ENCODE data around the gene TREX2. TPM values are rescaled to one million over a fixed set of nuclear protein-coding genes. Genes with fewer than 3 reads are reported as not detected.

The TREX2 gene
- total and polyA plus RNA-seq, 10 of the 15 experiments (the other 5 are each of a cell fraction or from before 2014, with no cell fraction given), result 0.09 to 0.97 (median 0.60) TPM; not detected in 3

DNA sequence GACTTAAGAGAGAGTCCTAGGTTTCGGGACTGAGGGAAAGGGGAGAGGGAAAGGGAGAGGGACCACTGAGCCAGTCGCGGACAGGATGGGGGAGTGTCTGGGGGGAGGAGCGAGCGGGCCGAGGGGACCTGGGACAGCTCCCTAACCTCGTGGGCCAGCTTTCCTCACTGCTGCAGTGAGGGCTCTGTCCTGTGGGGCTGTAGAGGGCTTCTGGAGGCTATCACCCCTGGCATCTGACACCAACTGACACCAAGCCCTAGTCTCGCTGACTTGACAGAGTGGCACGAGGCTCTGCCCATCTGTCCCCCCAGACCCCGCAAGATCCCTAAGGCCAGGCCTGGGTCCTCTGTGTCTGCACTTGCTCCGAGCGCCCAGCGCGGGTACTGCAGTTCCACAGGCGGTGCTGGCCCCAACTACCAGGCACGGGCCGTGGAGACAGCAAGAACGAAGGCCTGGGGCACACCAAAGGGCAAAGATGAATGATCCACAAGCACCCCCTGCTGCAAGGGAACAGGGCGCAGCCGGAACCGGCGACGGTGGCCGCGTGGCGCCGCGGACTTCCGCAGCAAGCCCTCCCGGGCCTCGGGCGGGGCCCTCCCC is 24.1 kb upstream of the TREX2 start:
- no peaks in the 10 kb centered on the region for H3K27me3 ChIP-seq (replicated peaks in 1 of 2; ENCODE audit: control insufficient read depth in 2 of 2, insufficient read depth in 2 of 2, low read length in 1 of 2)
- POLR2A ChIA-PET, result no interaction called here
- H3K9ac ChIP-seq (ENCODE audit: control insufficient read depth, insufficient read depth, low read length), result peak overlapping the region; percentile 47
- peak overlapping the region; percentile 87 for H3K4me3 ChIP-seq
- H4K20me1 ChIP-seq (ENCODE audit: control insufficient read depth, insufficient read depth), result no peaks in the 10 kb centered on the region
- H3K4me1 ChIP-seq (ENCODE audit: control insufficient read depth, insufficient read depth, low read length), result no peaks in the 10 kb centered on the region
- RAD21 ChIA-PET (ENCODE audit: unreplicated experiment), result no interaction called here
- 20% methylated on average over 18 of the region's 32 CpGs for WGBS (ENCODE audit: insufficient coverage, insufficient replicate concordance, low lambda C conversion rate, missing lambda C conversion rate)
- intact Hi-C loops (cut with micrococcal nuclease; ENCODE audit: unreplicated experiment), result loop anchor here (2.0 kb wide), 1 partner anchor 37 kb away; no protein-coding TSS in a partner anchor
- H3K9me3 ChIP-seq (replicated peaks; ENCODE audit: control insufficient read depth, insufficient read depth, low read length), result no peaks in the 10 kb centered on the region
- FAIRE-seq (no peak), ATAC-seq (peak; percentile 65), DNase-seq (ENCODE audit: low read depth, low spot score) (no peak)
- SMC1A ChIA-PET (ENCODE audit: uncharacterized antibody, unreplicated experiment), result interaction anchor here (1.3 kb wide), 1 partner anchor 69 kb away, joined by 3 read pairs; no protein-coding TSS in a partner anchor
- TSS peak; percentile 63 for BruUV-seq (replicated peaks)
- H3K27ac ChIP-seq (ENCODE audit: control insufficient read depth, insufficient read depth), result peak overlapping the region; percentile 31; the same call in 1 of the 2 replicates
- CTCF ChIA-PET, result interaction anchor here (0.6 to 2.3 kb wide), 4 partner anchors 37 to 528 kb away, joined by 3 to 7 read pairs (median 4); no protein-coding TSS in a partner anchor
- H3K79me2 ChIP-seq (ENCODE audit: control insufficient read depth, insufficient read depth, low read length), result peaks cover 6% of the 10 kb centered on the region
- H3K36me3 ChIP-seq (ENCODE audit: control insufficient read depth in 2 of 2, insufficient read depth in 2 of 2, low read length in 1 of 2), result no peaks in the 10 kb centered on the region; a peak in 2 of 4 replicates
- peak overlapping the region; percentile 72 for H3K4me2 ChIP-seq (ENCODE audit: control insufficient read depth, insufficient read depth)
- peak overlapping the region; percentile 63 for H2AFZ ChIP-seq (ENCODE audit: control insufficient read depth, low read depth, low read length)
- in situ Hi-C loops (cut with MboI), result no loop called here
- TF ChIP-seq CREB1 (IDR thresholded peaks at IDR 0.05; ENCODE audit: low read depth) (no peak), YY1 (IDR thresholded peaks at IDR 0.05; ENCODE audit: low read depth, low read length) (no peak), CHD1 (IDR thresholded peaks at IDR 0.05; ENCODE audit: low read depth, low read length) (no peak), RAD51 (IDR thresholded peaks at IDR 0.05) (no peak), POU2F2 (IDR thresholded peaks at IDR 0.05; ENCODE audit: borderline replicate concordance, low read depth, low read length) (no peak), DPF2 (IDR thresholded peaks at IDR 0.05) (no peak), MTA2 (IDR thresholded peaks at IDR 0.05; ENCODE audit: low read depth) (no peak), BACH1 (IDR thresholded peaks at IDR 0.05; ENCODE audit: borderline replicate concordance) (no peak), ZNF207 (IDR thresholded peaks at IDR 0.05; ENCODE audit: borderline replicate concordance) (no peak), BCL11A (IDR thresholded peaks at IDR 0.05; ENCODE audit: low read depth, low read length) (no peak), RB1 (IDR thresholded peaks at IDR 0.05; ENCODE audit: borderline replicate concordance) (no peak), TCF7 (IDR thresholded peaks at IDR 0.05; ENCODE audit: borderline replicate concordance) (no peak), NBN (IDR thresholded peaks at IDR 0.05) (no peak)
- TF ChIP-seq, protein P1, sequence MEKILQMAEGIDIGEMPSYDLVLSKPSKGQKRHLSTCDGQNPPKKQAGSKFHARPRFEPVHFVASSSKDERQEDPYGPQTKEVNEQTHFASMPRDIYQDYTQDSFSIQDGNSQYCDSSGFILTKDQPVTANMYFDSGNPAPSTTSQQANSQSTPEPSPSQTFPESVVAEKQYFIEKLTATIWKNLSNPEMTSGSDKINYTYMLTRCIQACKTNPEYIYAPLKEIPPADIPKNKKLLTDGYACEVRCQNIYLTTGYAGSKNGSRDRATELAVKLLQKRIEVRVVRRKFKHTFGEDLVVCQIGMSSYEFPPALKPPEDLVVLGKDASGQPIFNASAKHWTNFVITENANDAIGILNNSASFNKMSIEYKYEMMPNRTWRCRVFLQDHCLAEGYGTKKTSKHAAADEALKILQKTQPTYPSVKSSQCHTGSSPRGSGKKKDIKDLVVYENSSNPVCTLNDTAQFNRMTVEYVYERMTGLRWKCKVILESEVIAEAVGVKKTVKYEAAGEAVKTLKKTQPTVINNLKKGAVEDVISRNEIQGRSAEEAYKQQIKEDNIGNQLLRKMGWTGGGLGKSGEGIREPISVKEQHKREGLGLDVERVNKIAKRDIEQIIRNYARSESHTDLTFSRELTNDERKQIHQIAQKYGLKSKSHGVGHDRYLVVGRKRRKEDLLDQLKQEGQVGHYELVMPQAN (conservative IDR thresholded peaks at IDR 0.05), result peak; percentile 78; the same call in 1 of the 2 replicates
- TF ChIP-seq, protein P2, sequence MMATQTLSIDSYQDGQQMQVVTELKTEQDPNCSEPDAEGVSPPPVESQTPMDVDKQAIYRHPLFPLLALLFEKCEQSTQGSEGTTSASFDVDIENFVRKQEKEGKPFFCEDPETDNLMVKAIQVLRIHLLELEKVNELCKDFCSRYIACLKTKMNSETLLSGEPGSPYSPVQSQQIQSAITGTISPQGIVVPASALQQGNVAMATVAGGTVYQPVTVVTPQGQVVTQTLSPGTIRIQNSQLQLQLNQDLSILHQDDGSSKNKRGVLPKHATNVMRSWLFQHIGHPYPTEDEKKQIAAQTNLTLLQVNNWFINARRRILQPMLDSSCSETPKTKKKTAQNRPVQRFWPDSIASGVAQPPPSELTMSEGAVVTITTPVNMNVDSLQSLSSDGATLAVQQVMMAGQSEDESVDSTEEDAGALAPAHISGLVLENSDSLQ (IDR thresholded peaks at IDR 0.05), result no peak
- TF ChIP-seq, protein P3, sequence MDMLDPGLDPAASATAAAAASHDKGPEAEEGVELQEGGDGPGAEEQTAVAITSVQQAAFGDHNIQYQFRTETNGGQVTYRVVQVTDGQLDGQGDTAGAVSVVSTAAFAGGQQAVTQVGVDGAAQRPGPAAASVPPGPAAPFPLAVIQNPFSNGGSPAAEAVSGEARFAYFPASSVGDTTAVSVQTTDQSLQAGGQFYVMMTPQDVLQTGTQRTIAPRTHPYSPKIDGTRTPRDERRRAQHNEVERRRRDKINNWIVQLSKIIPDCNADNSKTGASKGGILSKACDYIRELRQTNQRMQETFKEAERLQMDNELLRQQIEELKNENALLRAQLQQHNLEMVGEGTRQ (IDR thresholded peaks at IDR 0.05; ENCODE audit: borderline replicate concordance, low read depth, low read length), result no peak
- TF ChIP-seq, protein P4, sequence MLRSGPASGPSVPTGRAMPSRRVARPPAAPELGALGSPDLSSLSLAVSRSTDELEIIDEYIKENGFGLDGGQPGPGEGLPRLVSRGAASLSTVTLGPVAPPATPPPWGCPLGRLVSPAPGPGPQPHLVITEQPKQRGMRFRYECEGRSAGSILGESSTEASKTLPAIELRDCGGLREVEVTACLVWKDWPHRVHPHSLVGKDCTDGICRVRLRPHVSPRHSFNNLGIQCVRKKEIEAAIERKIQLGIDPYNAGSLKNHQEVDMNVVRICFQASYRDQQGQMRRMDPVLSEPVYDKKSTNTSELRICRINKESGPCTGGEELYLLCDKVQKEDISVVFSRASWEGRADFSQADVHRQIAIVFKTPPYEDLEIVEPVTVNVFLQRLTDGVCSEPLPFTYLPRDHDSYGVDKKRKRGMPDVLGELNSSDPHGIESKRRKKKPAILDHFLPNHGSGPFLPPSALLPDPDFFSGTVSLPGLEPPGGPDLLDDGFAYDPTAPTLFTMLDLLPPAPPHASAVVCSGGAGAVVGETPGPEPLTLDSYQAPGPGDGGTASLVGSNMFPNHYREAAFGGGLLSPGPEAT (IDR thresholded peaks at IDR 0.05; ENCODE audit: low read depth), result no peak
